ENCODE measurements around the gene SLC39A3. TPM values are rescaled to one million over a fixed set of nuclear protein-coding genes. Genes with fewer than 3 reads are reported as not detected.

The SLC39A3 gene
- total RNA-seq, 1 experiment from 2014 or later, result 39.1 TPM

DNA sequence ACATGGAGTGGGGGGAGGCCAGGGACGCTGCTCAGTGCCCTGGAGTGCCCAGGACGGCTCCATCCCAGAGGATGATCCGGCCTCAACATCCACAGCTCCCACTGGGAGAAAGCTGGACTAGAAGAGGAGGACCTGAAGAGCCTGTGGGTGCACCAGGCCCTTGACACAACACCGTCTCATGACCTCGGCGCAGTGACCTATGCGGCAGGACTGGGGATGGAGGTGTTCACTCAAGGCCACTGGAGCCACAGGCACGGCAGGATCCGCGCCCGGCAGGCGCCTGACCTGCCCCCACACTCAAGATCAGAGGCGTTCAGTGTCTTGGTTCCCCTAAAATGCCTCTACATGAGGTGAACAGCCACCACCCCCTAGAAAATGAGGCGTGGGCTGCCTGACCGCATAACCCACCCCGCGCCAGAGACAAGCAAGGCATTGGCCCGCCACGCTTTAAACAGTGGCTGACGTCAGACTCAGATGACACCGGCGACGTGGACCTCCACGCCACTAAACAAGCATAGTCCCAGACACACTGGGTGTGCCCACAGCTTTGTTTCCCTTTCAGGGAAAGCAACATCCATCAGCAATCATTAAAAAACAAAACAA, 35.2 kb upstream of the SLC39A3 start:
- H2AFZ ChIP-seq (ENCODE audit: low read depth, low read length, poor library complexity, severe bottlenecking), result no peak overlapping the region
- peaks cover 5 to 28% of the 10 kb centered on the region in 2 experiments; a peak in 2 of 4 replicates for H3K36me3 ChIP-seq (ENCODE audit: control insufficient read depth in 1 of 2, insufficient read depth in 2 of 2, low read length in 2 of 2)
- ChIA-PET CTCF (no interaction called here), RAD21 (ENCODE audit: low non-redundant PET in 1 of 2, low total read pairs in 2 of 2, uncharacterized antibody in 2 of 2, unreplicated experiment in 2 of 2) (no interaction called here), POLR2A (no interaction called here)
- no peak overlapping the region for H3K27ac ChIP-seq (ENCODE audit: low read depth, low read length)
- no peaks in the 10 kb centered on the region for H3K27me3 ChIP-seq (ENCODE audit: insufficient read depth, low read length)
- intact Hi-C loops (cut with micrococcal nuclease), result no loop called here
- DNase-seq (ENCODE audit: low read depth, low spot score) (no peak), ATAC-seq (no peak)
- no peaks in the 10 kb centered on the region for H3K9me3 ChIP-seq (ENCODE audit: control insufficient read depth in 1 of 2, insufficient read depth in 1 of 2, low read depth in 1 of 2, low read length in 2 of 2)
- no peak overlapping the region for H3K4me3 ChIP-seq (replicated peaks in 1 of 2; ENCODE audit: low read depth in 1 of 2, low read length in 2 of 2)
- peaks cover 90% of the 10 kb centered on the region for H3K79me2 ChIP-seq (ENCODE audit: insufficient read depth, low read length)
- no peaks in the 10 kb centered on the region; the same call in 1 of the 2 replicates for H4K20me1 ChIP-seq (ENCODE audit: insufficient read depth)
- no peak overlapping the region for H3K4me2 ChIP-seq (ENCODE audit: low read length)
- no peak overlapping the region for H3K9ac ChIP-seq (ENCODE audit: low read length)
- TF ChIP-seq, protein P1, sequence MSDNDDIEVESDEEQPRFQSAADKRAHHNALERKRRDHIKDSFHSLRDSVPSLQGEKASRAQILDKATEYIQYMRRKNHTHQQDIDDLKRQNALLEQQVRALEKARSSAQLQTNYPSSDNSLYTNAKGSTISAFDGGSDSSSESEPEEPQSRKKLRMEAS (IDR thresholded peaks at IDR 0.05), result no peak
- TF ChIP-seq POLR2A (IDR thresholded peaks at IDR 0.05; ENCODE audit: borderline replicate concordance, extremely low read depth, insufficient read depth, insufficient read length) (no peak), SP1 (IDR thresholded peaks at IDR 0.05; ENCODE audit: low read depth) (no peak), EZH2 (IDR thresholded peaks at IDR 0.05) (no peak), EGR1 (IDR thresholded peaks at IDR 0.05; ENCODE audit: low read depth) (no peak), JUND (IDR thresholded peaks at IDR 0.05) (no peak), SIN3A (IDR thresholded peaks at IDR 0.05; ENCODE audit: low read depth) (no peak), EZH2phosphoT487 (IDR thresholded peaks at IDR 0.05; ENCODE audit: borderline replicate concordance) (no peak)
- TF ChIP-seq, protein P2, sequence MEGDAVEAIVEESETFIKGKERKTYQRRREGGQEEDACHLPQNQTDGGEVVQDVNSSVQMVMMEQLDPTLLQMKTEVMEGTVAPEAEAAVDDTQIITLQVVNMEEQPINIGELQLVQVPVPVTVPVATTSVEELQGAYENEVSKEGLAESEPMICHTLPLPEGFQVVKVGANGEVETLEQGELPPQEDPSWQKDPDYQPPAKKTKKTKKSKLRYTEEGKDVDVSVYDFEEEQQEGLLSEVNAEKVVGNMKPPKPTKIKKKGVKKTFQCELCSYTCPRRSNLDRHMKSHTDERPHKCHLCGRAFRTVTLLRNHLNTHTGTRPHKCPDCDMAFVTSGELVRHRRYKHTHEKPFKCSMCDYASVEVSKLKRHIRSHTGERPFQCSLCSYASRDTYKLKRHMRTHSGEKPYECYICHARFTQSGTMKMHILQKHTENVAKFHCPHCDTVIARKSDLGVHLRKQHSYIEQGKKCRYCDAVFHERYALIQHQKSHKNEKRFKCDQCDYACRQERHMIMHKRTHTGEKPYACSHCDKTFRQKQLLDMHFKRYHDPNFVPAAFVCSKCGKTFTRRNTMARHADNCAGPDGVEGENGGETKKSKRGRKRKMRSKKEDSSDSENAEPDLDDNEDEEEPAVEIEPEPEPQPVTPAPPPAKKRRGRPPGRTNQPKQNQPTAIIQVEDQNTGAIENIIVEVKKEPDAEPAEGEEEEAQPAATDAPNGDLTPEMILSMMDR (IDR thresholded peaks at IDR 0.05 in 2 of 3, conservative IDR thresholded peaks at IDR 0.05 in 1 of 3; ENCODE audit: borderline replicate concordance in 1 of 3, insufficient read depth in 1 of 3, low read depth in 2 of 3, low read length in 2 of 3), result no peak
- TF ChIP-seq, protein P3, sequence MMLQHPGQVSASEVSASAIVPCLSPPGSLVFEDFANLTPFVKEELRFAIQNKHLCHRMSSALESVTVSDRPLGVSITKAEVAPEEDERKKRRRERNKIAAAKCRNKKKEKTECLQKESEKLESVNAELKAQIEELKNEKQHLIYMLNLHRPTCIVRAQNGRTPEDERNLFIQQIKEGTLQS (IDR thresholded peaks at IDR 0.05), result no peak
- no peaks in the 10 kb centered on the region for H3K4me1 ChIP-seq (ENCODE audit: control insufficient read depth in 1 of 2, insufficient read depth in 2 of 2, low read length in 2 of 2)
- no TSS peak for BruUV-seq (replicated peaks)
- H3K9me2 ChIP-seq (ENCODE audit: insufficient read depth), result no peaks in the 10 kb centered on the region

All from HCT116 (cell line).